ENCODE measurements around the gene TRPM4. TPM values are rescaled to one million over a fixed set of nuclear protein-coding genes. Genes with fewer than 3 reads are reported as not detected.
"Not testable (repeated sequence)": the region's sequence is repeated elsewhere in the genome, so short reads cannot be mapped to it uniquely, and the experiment has no call there.

TRPM4 gene
- total RNA-seq, 2 experiments from 2014 or later: 20.9 to 44.2 TPM

- ChIA-PET POLR2A (no interaction called here), CTCF (ENCODE audit: unreplicated experiment) (no interaction called here)
- no peak overlapping the region for H2AFZ ChIP-seq (ENCODE audit: low read length)
- H3K4me3 ChIP-seq (ENCODE audit: low read depth, low read length, poor library complexity, severe bottlenecking): no peak overlapping the region
- intact Hi-C loops (cut with micrococcal nuclease; ENCODE audit: unreplicated experiment): no loop called here
- H3K4me2 ChIP-seq (ENCODE audit: low read length): no peak overlapping the region
- H3K9me3 ChIP-seq (ENCODE audit: low read length): no peaks in the 10 kb centered on the region
- H3K79me2 ChIP-seq (ENCODE audit: insufficient read depth, low read depth, low read length): no peaks in the 10 kb centered on the region
- BruUV-seq (replicated peaks): no TSS peak
- no peak for DNase-seq (ENCODE audit: low spot score)
- no peak overlapping the region for H3K27ac ChIP-seq (ENCODE audit: low read depth, low read length, poor library complexity, severe bottlenecking)
- no peak for TF ChIP-seq EZH2phosphoT487 (IDR thresholded peaks at IDR 0.05; ENCODE audit: borderline replicate concordance, low read depth, low read length)
- TF ChIP-seq CTCF (conservative IDR thresholded peaks at IDR 0.05; ENCODE audit: low read length): no peak
- no peaks in the 10 kb centered on the region for H4K20me1 ChIP-seq (ENCODE audit: insufficient read depth, low read length)
- H3K36me3 ChIP-seq (ENCODE audit: insufficient read depth, low read length): no peaks in the 10 kb centered on the region
- no peaks in the 10 kb centered on the region for H3K9me2 ChIP-seq (ENCODE audit: insufficient read depth, low read length)
- peaks cover 4% of the 10 kb centered on the region for H3K4me1 ChIP-seq (ENCODE audit: insufficient read depth, low read length, poor library complexity, severe bottlenecking)
These were observed 15.6 kb downstream of the TRPM4 start for GRCh38 chr19:49173198-49173597.

- Histone ChIP-seq H3K4me1 (ENCODE audit: insufficient read depth, low read length, poor library complexity, severe bottlenecking) (peaks cover 4% of the 10 kb centered on the region), H2AFZ (ENCODE audit: low read length) (no peak overlapping the region), H3K4me2 (ENCODE audit: low read length) (no peak overlapping the region), H3K27ac (ENCODE audit: low read depth, low read length, poor library complexity, severe bottlenecking) (no peak overlapping the region), H3K79me2 (ENCODE audit: insufficient read depth, low read depth, low read length) (no peaks in the 10 kb centered on the region), H3K4me3 (ENCODE audit: low read depth, low read length, poor library complexity, severe bottlenecking) (no peak overlapping the region), H3K9me3 (ENCODE audit: low read length) (peaks cover 5% of the 10 kb centered on the region; the same call in 1 of the 2 replicates), H4K20me1 (ENCODE audit: insufficient read depth, low read length) (no peaks in the 10 kb centered on the region), H3K9me2 (ENCODE audit: insufficient read depth, low read length) (no peaks in the 10 kb centered on the region), H3K36me3 (ENCODE audit: insufficient read depth, low read length) (no peaks in the 10 kb centered on the region)
- intact Hi-C loops (cut with micrococcal nuclease; ENCODE audit: unreplicated experiment): no loop called here
- ChIA-PET CTCF (ENCODE audit: unreplicated experiment) (no interaction called here), POLR2A (no interaction called here)
- TF ChIP-seq CTCF (conservative IDR thresholded peaks at IDR 0.05; ENCODE audit: low read length) (no peak), EZH2phosphoT487 (IDR thresholded peaks at IDR 0.05; ENCODE audit: borderline replicate concordance, low read depth, low read length) (no peak)
- no TSS peak for BruUV-seq (replicated peaks)
- no peak for DNase-seq (ENCODE audit: low spot score)
These were observed 23.1 kb downstream of the TRPM4 start for GRCh38 chr19:49180659-49181058.

- H3K27ac ChIP-seq (ENCODE audit: low read depth, low read length, poor library complexity, severe bottlenecking); H3K4me3 ChIP-seq (ENCODE audit: low read depth, low read length, poor library complexity, severe bottlenecking); H3K4me2 ChIP-seq (ENCODE audit: low read length); H3K36me3 ChIP-seq (ENCODE audit: insufficient read depth, low read length); POLR2A ChIA-PET; H3K9me3 ChIP-seq (ENCODE audit: low read length); H3K79me2 ChIP-seq (ENCODE audit: insufficient read depth, low read depth, low read length); BruUV-seq (replicated peaks); H2AFZ ChIP-seq (ENCODE audit: low read length); intact Hi-C loops (cut with micrococcal nuclease; ENCODE audit: unreplicated experiment); DNase-seq (ENCODE audit: low spot score); H3K4me1 ChIP-seq (ENCODE audit: insufficient read depth, low read length, poor library complexity, severe bottlenecking); H4K20me1 ChIP-seq (ENCODE audit: insufficient read depth, low read length); H3K9me2 ChIP-seq (ENCODE audit: insufficient read depth, low read length): not testable (repeated sequence)
- CTCF ChIA-PET (ENCODE audit: unreplicated experiment): interaction anchor here (0.6 kb wide), 1 partner anchor 37 kb away, joined by 6 read pairs; no protein-coding TSS in a partner anchor
These were observed 24.6 kb downstream of the TRPM4 start for GRCh38 chr19:49182010-49182847.

Measured in OCI-LY7 (cell line).